OCI-LY7 (cell line): Measurements from ENCODE around the gene ATMIN. TPM values are rescaled to one million over a fixed set of nuclear protein-coding genes. Genes with fewer than 3 reads are reported as not detected.

ENCODE experiments used
- BruUV-seq: library from RNA; stranded (reverse); fragments of 400-500 nt; replicated peaks from 2 replicates; lab custom pipeline; 2021; lab: Mats Ljungman, UMichigan
- CTCF ChIA-PET: fragments of 300-600 bp; sonication (Branson Sonifier 250); formaldehyde crosslinking; loops from one replicate; lab custom pipeline; 2022; ENCODE audit warnings: antibody characterized with exemption; ENCODE audit not compliant: unreplicated experiment; lab: Charles Lee
- POLR2A ChIA-PET: fragments of 300-600 bp; sonication (Branson Sonifier 250); formaldehyde crosslinking; loops from one replicate; lab custom pipeline; 2022; ENCODE audit warnings: antibody characterized with exemption; lab: Charles Lee
- DNase-seq: peaks from one replicate; pipeline ENCODE4 v3.0.0-alpha.2; 2015; ENCODE audit warnings: low spot score
- H2AFZ ChIP-seq: fragments of 200-600 bp; sonication (generic), shearing (Covaris generic); 2 replicates; pipeline ENCODE4 v1.6.1; 2014; ENCODE audit warnings: mild to moderate bottlenecking, antibody characterized with exemption, low read length, moderate library complexity
- H3K27ac ChIP-seq: fragments of 200-600 bp; sonication (generic); 2 replicates; pipeline ENCODE4 v1.5.1; 2014; ENCODE audit warnings: mixed run types, low read depth, mild to moderate bottlenecking, moderate library complexity, low read length, inconsistent platforms; ENCODE audit not compliant: poor library complexity, severe bottlenecking
- H3K36me3 ChIP-seq: fragments of 200-600 bp; sonication (generic); 2 replicates; pipeline ENCODE4 v1.6.1; 2014; ENCODE audit warnings: mild to moderate bottlenecking, antibody characterized with exemption, low read length, moderate library complexity, mixed read lengths; ENCODE audit not compliant: insufficient read depth
- H3K4me1 ChIP-seq: fragments of 200-600 bp; sonication (generic); 2 replicates; pipeline ENCODE4 v1.5.1; 2014; ENCODE audit warnings: mild to moderate bottlenecking, low read length; ENCODE audit not compliant: insufficient read depth, poor library complexity, severe bottlenecking
- H3K4me2 ChIP-seq: fragments of 200-600 bp; sonication (generic); 2 replicates; pipeline ENCODE4 v1.6.1; 2014; ENCODE audit warnings: mild to moderate bottlenecking, low read length
- H3K4me3 ChIP-seq: fragments of 200-600 bp; sonication (generic); 2 replicates; pipeline ENCODE4 v1.5.1; 2014; ENCODE audit warnings: mild to moderate bottlenecking, low read depth, low read length; ENCODE audit not compliant: poor library complexity, severe bottlenecking
- H3K79me2 ChIP-seq: fragments of 200-600 bp; sonication (generic); 2 replicates; pipeline ENCODE4 v1.6.1; 2016; ENCODE audit warnings: low read depth, mild to moderate bottlenecking, low read length, moderate library complexity, mixed read lengths; ENCODE audit not compliant: insufficient read depth
- H3K9me2 ChIP-seq: fragments of 200-600 bp; sonication (generic); 2 replicates; pipeline ENCODE4 v1.6.1; 2016; ENCODE audit warnings: mild to moderate bottlenecking, low read length, mixed read lengths; ENCODE audit not compliant: insufficient read depth
- H3K9me3 ChIP-seq: fragments of 200-600 bp; sonication (generic); 2 replicates; pipeline ENCODE4 v1.6.1; 2014; ENCODE audit warnings: mild to moderate bottlenecking, mixed run types, low read length, mixed read lengths
- H4K20me1 ChIP-seq: fragments of 200-600 bp; sonication (generic); 2 replicates; pipeline ENCODE4 v1.6.1; 2014; ENCODE audit warnings: mild to moderate bottlenecking, antibody characterized with exemption, low read length, moderate library complexity, mixed read lengths; ENCODE audit not compliant: insufficient read depth
- CTCF ChIP-seq: fragments of 200-600 bp; sonication (generic); conservative IDR thresholded peaks from 2 replicates; pipeline ENCODE4 v1.5.1; 2014; ENCODE audit warnings: mild to moderate bottlenecking, antibody characterized with exemption, low read length, moderate library complexity, mixed read lengths
- EZH2phosphoT487 ChIP-seq: fragments of 200-600 bp; sonication (generic); IDR thresholded peaks from 2 replicates; pipeline ENCODE4 v1.6.1; 2018; ENCODE audit warnings: low read depth, borderline replicate concordance, mild to moderate bottlenecking, mixed run types, antibody characterized with exemption, low read length, moderate library complexity, mixed read lengths
- intact Hi-C: fragments of 100-400 bp; cut with micrococcal nuclease; formaldehyde crosslinking; loops from one replicate; pipeline ENCODE4 v1.10.0; 2022; ENCODE audit not compliant: unreplicated experiment
- total RNA-seq, 2 experiments: library from RNA; depleted of rRNA in 1 of 2; stranded (reverse); fragments of >200 nt in 1 of 2; shearing (Covaris generic) in 1 of 2; gene quantifications; 2 replicates each; pipeline ENCODE4 v1.2.3, GENCODE V29; 2014 to 2022

ATMIN gene
- total RNA-seq, 2 experiments from 2014 or later, result 15.0 to 23.7 TPM

- H3K79me2 ChIP-seq, result peaks cover 92% of the 10 kb centered on the region
- peak within 1 kb of the TSS; percentile 75 for H3K4me3 ChIP-seq
- ChIA-PET CTCF (no interaction called here), POLR2A (interaction anchor here (0.7 to 1.4 kb wide), 2 partner anchors 9 to 92 kb away, joined by 5 to 6 read pairs; no protein-coding TSS in a partner anchor)
- peaks cover 29% of the 10 kb centered on the region for H3K36me3 ChIP-seq
- peak within 1 kb of the TSS; percentile 95 for H3K4me2 ChIP-seq
- peak within 1 kb of the TSS; percentile 86 for H3K27ac ChIP-seq
- H3K9me2 ChIP-seq, result no peaks in the 10 kb centered on the region
- peak within 1 kb of the TSS; percentile 56 for H2AFZ ChIP-seq
- peaks cover 32% of the 10 kb centered on the region for H3K4me1 ChIP-seq
- H4K20me1 ChIP-seq, result peaks cover 42% of the 10 kb centered on the region
- no peaks in the 10 kb centered on the region for H3K9me3 ChIP-seq
- TSS peak; percentile 58 for BruUV-seq
- TF ChIP-seq EZH2phosphoT487 (no peak), CTCF (no peak)
- intact Hi-C loops, result loop anchor here (1.0 to 10.0 kb wide), 3 partner anchors 69 to 728 kb away; partner anchors contain the start of gene GCSH
- DNase-seq, result peak; percentile 98
Measured at GRCh38 chr16:81006813-81007695, 28.6 kb upstream of the ATMIN start, which contains the start of the genes CENPN and CMC2. Gene CENPN, plus strand, starts transcription at chr16:81007214. Its CDS starts 4,726 bp downstream, at chr16:81011940. Gene CMC2, minus strand, starts transcription at chr16:81006885. Its CDS starts 9,491 bp downstream, at chr16:80997394.

- POLR2A ChIA-PET, result no interaction called here
- H3K4me1 ChIP-seq, result peaks cover 25% of the 10 kb centered on the region
- no TSS peak for BruUV-seq
- CTCF ChIA-PET, result no interaction called here
- intact Hi-C loops, result loop anchor here (10.0 kb wide), 1 partner anchor 726 kb away; no protein-coding TSS in a partner anchor
- H3K4me2 ChIP-seq, result peak overlapping the region; percentile 95
- peaks cover 43% of the 10 kb centered on the region for H3K36me3 ChIP-seq
- H3K27ac ChIP-seq, result peak overlapping the region; percentile 86
- H3K9me3 ChIP-seq, result no peaks in the 10 kb centered on the region
- H3K4me3 ChIP-seq, result peak overlapping the region; percentile 75
- no peak for DNase-seq
- no peak overlapping the region for H2AFZ ChIP-seq
- peaks cover 82% of the 10 kb centered on the region for H3K79me2 ChIP-seq
- TF ChIP-seq EZH2phosphoT487 (no peak), CTCF (no peak)
- peaks cover 35% of the 10 kb centered on the region for H4K20me1 ChIP-seq
- no peaks in the 10 kb centered on the region for H3K9me2 ChIP-seq
Measured at GRCh38 chr16:81008505-81008789, 27.2 kb upstream of the ATMIN start.

- intact Hi-C loops, result no loop called here
- no peak for DNase-seq
- BruUV-seq, result no TSS peak
Measured at GRCh38 chr16:81012974-81013373, 22.7 kb upstream of the ATMIN start.

More at GRCh38 chr16:81012974-81013373, 22.7 kb upstream of the ATMIN start:
- H3K36me3 ChIP-seq, result peaks cover 88% of the 10 kb centered on the region
- no peaks in the 10 kb centered on the region for H3K9me2 ChIP-seq
- H3K4me1 ChIP-seq, result peaks cover 12% of the 10 kb centered on the region
- H4K20me1 ChIP-seq, result peaks cover 11% of the 10 kb centered on the region; the same call in 1 of the 2 replicates
- H3K79me2 ChIP-seq, result peaks cover 44% of the 10 kb centered on the region
- POLR2A ChIA-PET, result no interaction called here
- CTCF ChIA-PET, result no interaction called here
- H3K27ac ChIP-seq, result no peak overlapping the region
- TF ChIP-seq EZH2phosphoT487, result no peak
- TF ChIP-seq CTCF, result no peak
- H2AFZ ChIP-seq, result no peak overlapping the region
- H3K4me2 ChIP-seq, result no peak overlapping the region
- no peak overlapping the region for H3K4me3 ChIP-seq
- H3K9me3 ChIP-seq, result no peaks in the 10 kb centered on the region
